SK-N-SH (cell line): ENCODE data around the gene NCKAP5L.

Experiments used
- CTCF ChIP-seq: fragments of 200-600 bp; sonication (generic); IDR thresholded peaks from 2 replicates; pipeline ENCODE4 v1.6.1; 2017; ENCODE audit warnings: antibody characterized with exemption, mild to moderate bottlenecking, moderate library complexity
- EP300 ChIP-seq, 2 experiments: IDR thresholded peaks; 2 replicates each; pipeline versions ENCODE4 v1.4.0 to v1.6.1; 2012; ENCODE audit warnings: borderline replicate concordance in 1 of 2, low read depth in 1 of 2, low read length in 1 of 2
- EZH2phosphoT487 ChIP-seq: fragments of 200-600 bp; sonication (generic); IDR thresholded peaks from 2 replicates; pipeline ENCODE4 v1.6.1; 2017; ENCODE audit warnings: low read depth, mixed run types, mild to moderate bottlenecking, antibody characterized with exemption, moderate library complexity, borderline replicate concordance
- RFX5 ChIP-seq: IDR thresholded peaks from 2 replicates; pipeline ENCODE4 v1.6.1; 2012; ENCODE audit warnings: mild to moderate bottlenecking, improper control_type of control experiment, low read length
- TAF1 ChIP-seq: IDR thresholded peaks from 2 replicates; pipeline ENCODE4 v1.6.1; 2012; ENCODE audit warnings: low read depth, mild to moderate bottlenecking, low read length, moderate library complexity, borderline replicate concordance
- TCF12 ChIP-seq: IDR thresholded peaks from 2 replicates; pipeline ENCODE4 v1.4.0; 2012
- USF1 ChIP-seq: IDR thresholded peaks from 2 replicates; pipeline ENCODE4 v1.4.0; 2012; ENCODE audit warnings: low read depth, borderline replicate concordance

GRCh38 chr12:49867570-49868341, 39.5 kb upstream of the NCKAP5L start:
- TF ChIP-seq TAF1 (no peak), USF1 (no peak), EZH2phosphoT487 (no peak), CTCF (no peak), EP300 (IDR thresholded peaks at IDR 0.05; ENCODE audit: borderline replicate concordance in 1 of 2, low read depth in 1 of 2, low read length in 1 of 2) (no peak), TCF12 (no peak), RFX5 (no peak)
